HG02870 (cell line): ENCODE data around the gene SCGN.

ENCODE experiments used
- ATAC-seq: cut with Tn5 transposase; IDR thresholded peaks from one replicate; pipeline ENCODE4 v1.9.1; 2021; ENCODE audit warnings: mild to moderate bottlenecking, moderate library complexity; ENCODE audit not compliant: unreplicated experiment

Gene SCGN

GRCh38 chr6:25684565-25684964, 32.5 kb downstream of the SCGN start:
- no peak for ATAC-seq

GRCh38 chr6:25685251-25685650, 33.2 kb downstream of the SCGN start:
- no peak for ATAC-seq

GRCh38 chr6:25685896-25686295, 33.9 kb downstream of the SCGN start:
- no peak for ATAC-seq

GRCh38 chr6:25686856-25687255, 34.8 kb downstream of the SCGN start:
- ATAC-seq, result no peak

GRCh38 chr6:25689966-25690365, 38.0 kb downstream of the SCGN start:
- ATAC-seq, result no peak

GRCh38 chr6:25691894-25692293, 39.9 kb downstream of the SCGN start:
- no peak for ATAC-seq

- no peak for ATAC-seq
These were observed 40.5 kb downstream of the SCGN start for GRCh38 chr6:25692472-25692871.

- no peak for ATAC-seq
These were observed 42.4 kb downstream of the SCGN start for GRCh38 chr6:25694366-25694765.

- ATAC-seq, result no peak
These were observed 43.7 kb downstream of the SCGN start for GRCh38 chr6:25695671-25696070.

GRCh38 chr6:25697537-25698340, 45.7 kb downstream of the SCGN start:
- ATAC-seq, result no peak

GRCh38 chr6:25698631-25699030, 46.6 kb downstream of the SCGN start:
- ATAC-seq, result no peak

- ATAC-seq, result no peak
These were observed 47.6 kb downstream of the SCGN start for GRCh38 chr6:25699649-25700048.

GRCh38 chr6:25700761-25701160, 48.7 kb downstream of the SCGN start:
- ATAC-seq, result no peak

GRCh38 chr6:25701807-25702206, 49.8 kb downstream of the SCGN start:
- ATAC-seq, result no peak

GRCh38 chr6:25703005-25703404, 51.0 kb downstream of the SCGN start:
- ATAC-seq, result no peak

GRCh38 chr6:25704001-25704400, 52.0 kb downstream of the SCGN start:
- no peak for ATAC-seq

- ATAC-seq, result no peak
These were observed 54.4 kb downstream of the SCGN start for GRCh38 chr6:25706314-25707014.

GRCh38 chr6:25709761-25710160, 57.7 kb downstream of the SCGN start:
- ATAC-seq, result no peak

GRCh38 chr6:25710287-25710686, 58.3 kb downstream of the SCGN start:
- ATAC-seq, result no peak

GRCh38 chr6:25713824-25714223, 61.8 kb downstream of the SCGN start:
- no peak for ATAC-seq

GRCh38 chr6:25714765-25715164, 62.8 kb downstream of the SCGN start:
- no peak for ATAC-seq

GRCh38 chr6:25715794-25716193, 63.8 kb downstream of the SCGN start:
- no peak for ATAC-seq
